Brain microvascular endothelial cell (primary cell): ENCODE measurements around the gene TNIP1.
A peak's percentile ranks its signal among the peaks of the same experiment; 100 is the strongest.

Experiments used
- DNase-seq: peaks from one replicate; pipeline ENCODE4 v3.0.0-alpha.2; 2020
- H3K27ac ChIP-seq: fragments of 250-450 bp; sonication (Bioruptor Pico); 2 replicates; pipeline ENCODE4 v1.5.1; 2020; ENCODE audit warnings: mild to moderate bottlenecking, moderate library complexity
- H3K27me3 ChIP-seq: fragments of 250-450 bp; sonication (Bioruptor Pico); replicated peaks from 2 replicates; pipeline ENCODE4 v1.5.1; 2020; ENCODE audit warnings: mild to moderate bottlenecking
- H3K36me3 ChIP-seq: fragments of 250-450 bp; sonication (Bioruptor Pico); replicated peaks from 2 replicates; pipeline ENCODE4 v1.5.1; 2020; ENCODE audit warnings: mild to moderate bottlenecking
- H3K4me3 ChIP-seq: 2 replicates; pipeline ENCODE4 v1.5.1; 2011; ENCODE audit warnings: low read depth, mild to moderate bottlenecking, control low read depth, low read length, moderate library complexity
- in situ Hi-C: cut with HindIII; loops from 2 replicates; pipeline ENCODE4 v1.10.0; 2017; ENCODE audit warnings: low sequenced_read_pairs, low pct_ligation_motif_present
- TF ChIP-seq, protein P1 (sequence below): IDR thresholded peaks from 2 replicates; pipeline ENCODE4 v1.5.1; 2011; ENCODE audit warnings: low read depth, mild to moderate bottlenecking, moderate library complexity, low read length, control low read depth, inconsistent platforms; ENCODE audit errors: missing control alignments

Gene TNIP1

DNA sequence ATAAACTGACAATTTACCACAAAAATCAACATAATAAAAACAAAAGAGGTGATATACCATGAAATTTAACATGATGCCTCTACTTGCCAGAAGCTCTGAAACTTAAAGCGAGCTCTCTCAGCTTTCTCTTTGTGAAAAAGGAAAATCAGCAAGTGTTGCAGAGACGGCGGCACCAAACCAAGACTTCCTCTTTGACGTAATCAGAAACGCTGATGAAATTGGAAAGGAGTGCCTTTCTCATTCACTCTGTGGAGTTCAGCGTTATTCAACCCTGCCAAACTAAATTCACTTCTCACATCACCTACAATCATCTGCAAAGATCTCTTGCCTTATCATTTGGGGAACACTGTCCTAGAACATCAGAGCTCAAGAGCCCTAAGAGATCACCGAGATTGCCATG, 44.6 kb upstream of the TNIP1 start:
- Histone ChIP-seq H3K36me3 (peaks cover 94% of the 10 kb centered on the region), H3K4me3 (no peak overlapping the region), H3K27ac (no peak overlapping the region), H3K27me3 (no peaks in the 10 kb centered on the region)
- TF ChIP-seq, protein P1, sequence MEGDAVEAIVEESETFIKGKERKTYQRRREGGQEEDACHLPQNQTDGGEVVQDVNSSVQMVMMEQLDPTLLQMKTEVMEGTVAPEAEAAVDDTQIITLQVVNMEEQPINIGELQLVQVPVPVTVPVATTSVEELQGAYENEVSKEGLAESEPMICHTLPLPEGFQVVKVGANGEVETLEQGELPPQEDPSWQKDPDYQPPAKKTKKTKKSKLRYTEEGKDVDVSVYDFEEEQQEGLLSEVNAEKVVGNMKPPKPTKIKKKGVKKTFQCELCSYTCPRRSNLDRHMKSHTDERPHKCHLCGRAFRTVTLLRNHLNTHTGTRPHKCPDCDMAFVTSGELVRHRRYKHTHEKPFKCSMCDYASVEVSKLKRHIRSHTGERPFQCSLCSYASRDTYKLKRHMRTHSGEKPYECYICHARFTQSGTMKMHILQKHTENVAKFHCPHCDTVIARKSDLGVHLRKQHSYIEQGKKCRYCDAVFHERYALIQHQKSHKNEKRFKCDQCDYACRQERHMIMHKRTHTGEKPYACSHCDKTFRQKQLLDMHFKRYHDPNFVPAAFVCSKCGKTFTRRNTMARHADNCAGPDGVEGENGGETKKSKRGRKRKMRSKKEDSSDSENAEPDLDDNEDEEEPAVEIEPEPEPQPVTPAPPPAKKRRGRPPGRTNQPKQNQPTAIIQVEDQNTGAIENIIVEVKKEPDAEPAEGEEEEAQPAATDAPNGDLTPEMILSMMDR: no peak
- no peak for DNase-seq
- in situ Hi-C loops: no loop called here

DNA sequence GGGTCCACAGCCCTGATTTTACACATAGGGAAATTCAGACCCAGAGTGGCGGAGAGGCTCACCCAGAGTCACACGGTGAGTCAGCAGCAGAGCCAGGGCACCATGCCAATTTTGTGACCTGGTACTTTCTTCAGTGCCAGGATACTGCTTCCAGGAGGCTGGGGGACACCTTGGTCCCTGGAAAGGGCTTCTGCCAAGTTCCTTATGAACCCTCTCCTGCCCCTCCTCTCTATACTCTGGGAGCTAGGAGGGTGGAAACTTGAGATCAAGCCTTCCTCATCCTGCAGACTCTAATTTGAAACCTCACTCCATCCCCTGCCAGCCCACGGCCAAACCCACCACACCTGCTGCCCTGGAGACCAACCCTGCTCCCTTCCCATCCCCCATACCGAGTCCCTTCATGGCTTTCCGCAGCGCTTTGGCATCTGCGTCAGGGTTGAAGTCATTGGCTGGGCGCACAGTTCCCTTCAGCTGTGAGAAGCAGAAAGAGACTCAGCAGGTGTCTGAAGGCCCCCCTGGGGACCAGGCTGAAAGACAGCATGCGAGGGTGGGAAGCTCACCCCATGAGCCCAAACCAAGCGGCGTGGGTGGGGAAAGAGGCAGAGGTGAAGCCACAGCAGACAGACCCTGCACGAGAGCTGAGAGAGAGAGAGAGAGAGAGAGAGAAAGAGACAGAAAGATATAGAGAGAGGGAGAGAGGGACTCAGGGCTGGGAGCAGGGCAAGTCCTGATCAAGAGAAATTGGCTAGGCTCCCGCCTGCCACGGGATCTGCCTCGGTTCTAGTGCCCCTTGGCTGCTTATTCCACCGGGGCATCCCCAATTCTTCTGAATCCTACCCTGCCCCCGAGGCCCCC, 43.3 kb upstream of the TNIP1 start:
- H3K27ac ChIP-seq: no peak overlapping the region
- TF ChIP-seq, protein P1: no peak
- no peak overlapping the region for H3K4me3 ChIP-seq
- H3K27me3 ChIP-seq: no peaks in the 10 kb centered on the region
- H3K36me3 ChIP-seq: peaks cover 94% of the 10 kb centered on the region
- peak; percentile 34 for DNase-seq
- in situ Hi-C loops: no loop called here

DNA sequence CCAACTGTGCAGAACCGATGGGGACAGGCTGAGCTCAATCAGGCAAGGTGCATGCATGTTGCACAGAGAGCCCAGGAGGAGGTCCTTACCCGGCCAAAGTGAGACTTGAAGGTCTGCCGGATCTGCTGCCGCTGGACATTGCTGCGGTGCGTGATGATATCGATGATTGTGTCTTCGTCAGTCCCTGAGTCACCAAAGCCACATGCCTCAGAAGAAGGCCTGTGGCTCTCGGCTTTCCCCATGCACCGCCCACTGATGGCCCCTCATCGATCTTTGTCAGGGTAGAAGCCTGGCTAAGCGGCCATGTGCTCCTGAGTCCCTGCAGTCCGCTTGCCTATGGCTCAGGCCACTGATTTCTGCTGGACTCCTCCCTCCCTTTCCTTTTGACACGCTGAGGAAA, 42.0 kb upstream of the TNIP1 start:
- TF ChIP-seq, protein P1: no peak
- H3K36me3 ChIP-seq: peaks cover 95% of the 10 kb centered on the region
- no peaks in the 10 kb centered on the region for H3K27me3 ChIP-seq
- DNase-seq: no peak
- H3K4me3 ChIP-seq: no peak overlapping the region
- H3K27ac ChIP-seq: no peak overlapping the region
- in situ Hi-C loops: no loop called here

DNA sequence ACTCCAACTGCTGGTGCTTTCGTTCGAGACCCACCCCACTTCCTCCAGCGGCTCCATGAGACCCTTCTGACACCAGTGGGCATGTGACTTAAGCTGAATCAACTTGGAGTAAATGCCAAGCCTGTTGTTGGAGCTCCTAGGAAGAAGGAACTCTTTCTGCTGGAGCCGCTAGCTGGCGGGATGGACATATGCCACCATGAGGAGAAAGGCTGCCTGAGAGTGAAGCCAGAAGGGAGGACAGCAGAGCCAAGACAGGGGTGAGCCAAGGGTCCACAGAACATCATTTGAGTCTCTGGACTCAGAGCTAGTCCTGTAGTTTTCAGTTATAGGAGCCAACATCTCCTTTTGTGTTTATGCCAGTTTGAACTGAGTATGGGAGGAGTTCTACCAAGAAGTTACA, 40.8 kb upstream of the TNIP1 start:
- Histone ChIP-seq H3K27ac (no peak overlapping the region), H3K4me3 (no peak overlapping the region), H3K36me3 (peaks cover 97% of the 10 kb centered on the region), H3K27me3 (no peaks in the 10 kb centered on the region)
- in situ Hi-C loops: no loop called here
- TF ChIP-seq, protein P1: no peak
- no peak for DNase-seq

DNA sequence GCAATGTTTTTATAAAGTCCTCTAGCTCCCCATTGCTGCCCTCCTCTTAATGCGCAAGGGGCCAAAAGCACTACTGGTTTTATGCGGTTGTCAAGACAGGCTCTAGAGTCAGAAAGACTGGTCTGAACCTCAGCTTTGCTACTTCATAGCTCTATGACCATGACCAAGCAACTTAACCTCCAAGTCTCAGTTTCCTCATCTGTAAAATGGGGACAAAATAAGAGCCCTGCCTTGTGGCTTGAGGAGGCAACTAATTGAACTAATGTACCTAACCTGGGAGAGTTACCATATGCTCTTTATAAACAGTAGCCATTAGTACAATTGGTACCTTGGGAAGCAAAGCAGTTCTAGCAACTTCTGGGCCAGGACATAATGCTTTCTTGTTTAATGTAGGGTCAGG, 40.3 kb upstream of the TNIP1 start:
- TF ChIP-seq, protein P1: no peak
- no peak for DNase-seq
- H3K27ac ChIP-seq: no peak overlapping the region
- H3K27me3 ChIP-seq: no peaks in the 10 kb centered on the region
- no peak overlapping the region for H3K4me3 ChIP-seq
- in situ Hi-C loops: no loop called here
- peaks cover 96% of the 10 kb centered on the region for H3K36me3 ChIP-seq
